ELF-1 (cell line): ENCODE results near the gene CHRNA7.

Experiments used
- DNase-seq: peaks from one replicate; pipeline ENCODE4 v3.0.0-alpha.2; 2016; ENCODE audit warnings: low read depth, low spot score

Gene CHRNA7

GRCh38 chr15:32089851-32090359, 59.6 kb downstream of the CHRNA7 start:
- DNase-seq = no peak

- no peak for DNase-seq
Observed at GRCh38 chr15:32091505-32092380, 61.4 kb downstream of the CHRNA7 start.

GRCh38 chr15:32096213-32096612, 65.9 kb downstream of the CHRNA7 start:
- no peak for DNase-seq

GRCh38 chr15:32096916-32097617, 66.8 kb downstream of the CHRNA7 start:
- DNase-seq = peak; percentile 47

GRCh38 chr15:32098033-32098432, 67.7 kb downstream of the CHRNA7 start:
- no peak for DNase-seq

GRCh38 chr15:32099097-32099785, 68.9 kb downstream of the CHRNA7 start:
- no peak for DNase-seq

- no peak for DNase-seq
Observed at GRCh38 chr15:32099956-32100684, 69.8 kb downstream of the CHRNA7 start.

GRCh38 chr15:32104061-32104995, 74.0 kb downstream of the CHRNA7 start:
- no peak for DNase-seq

- DNase-seq = no peak
Observed at GRCh38 chr15:32105258-32106241, 75.2 kb downstream of the CHRNA7 start.

- no peak for DNase-seq
Observed at GRCh38 chr15:32106401-32107381, 76.4 kb downstream of the CHRNA7 start.

GRCh38 chr15:32107477-32108080, 77.3 kb downstream of the CHRNA7 start:
- DNase-seq = peak; percentile 50

- no peak for DNase-seq
Observed at GRCh38 chr15:32108661-32109060, 78.3 kb downstream of the CHRNA7 start.

- DNase-seq = no peak
Observed at GRCh38 chr15:32112101-32112500, 81.8 kb downstream of the CHRNA7 start.

- DNase-seq = no peak
Observed at GRCh38 chr15:32113224-32113623, 82.9 kb downstream of the CHRNA7 start.

- no peak for DNase-seq
Observed at GRCh38 chr15:32117122-32117521, 86.8 kb downstream of the CHRNA7 start.

- DNase-seq = no peak
Observed at GRCh38 chr15:32119286-32119685, 89.0 kb downstream of the CHRNA7 start.

GRCh38 chr15:32119694-32120330, 89.5 kb downstream of the CHRNA7 start:
- peak; percentile 67 for DNase-seq
